ENCODE results near the gene SASS6.

SASS6 gene

DNA sequence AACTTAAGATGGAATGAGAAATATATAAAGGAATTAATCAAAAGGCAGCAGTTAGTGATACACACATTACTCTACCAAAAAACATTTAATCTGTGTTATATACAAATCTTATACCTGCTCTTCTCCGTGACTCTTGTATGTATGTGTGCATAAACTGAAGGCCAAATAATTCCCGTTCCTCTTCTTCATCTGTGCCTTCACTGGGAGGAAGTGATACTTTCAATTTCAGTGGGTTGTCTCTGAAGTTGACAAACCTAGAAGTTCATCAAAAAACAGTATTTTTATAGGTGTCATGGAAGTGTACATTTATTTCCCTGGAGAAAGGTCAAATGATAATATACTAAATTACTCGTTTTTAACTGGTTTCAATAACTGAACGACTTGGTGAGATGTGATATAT, 19.5 kb upstream of the SASS6 start:
- Histone ChIP-seq H3K36me3 (ENCODE audit: control insufficient read depth, low read length) (peaks cover 26% of the 10 kb centered on the region), H3F3A (ENCODE audit: control insufficient read depth, insufficient read depth) (peaks cover 7% of the 10 kb centered on the region), H3K9me2 (replicated peaks; ENCODE audit: control insufficient read depth, low read length) (no peaks in the 10 kb centered on the region), H3K27me3 (ENCODE audit: control insufficient read depth, low read length) (no peaks in the 10 kb centered on the region), H3K9me3 (ENCODE audit: control insufficient read depth, insufficient read depth, low read length) (no peaks in the 10 kb centered on the region), H3K4me1 (ENCODE audit: control insufficient read depth, low read length) (peaks cover 10% of the 10 kb centered on the region), H3K4me3 (ENCODE audit: low read length) (no peak overlapping the region), H3K4me2 (ENCODE audit: low read length) (no peak overlapping the region), H4K20me1 (ENCODE audit: control insufficient read depth, insufficient read depth, low read depth, low read length) (0 out of 2 replicates have a peak, but pooled peaks cover 1% of the 10 kb centered on the region), H3K79me2 (ENCODE audit: control insufficient read depth, low read length) (no peaks in the 10 kb centered on the region), H3K27ac (ENCODE audit: low read depth, low read length) (no peak overlapping the region)
- no peak for TF ChIP-seq EZH2phosphoT487 (IDR thresholded peaks at IDR 0.05; ENCODE audit: borderline replicate concordance, low read length)
- TF ChIP-seq, protein P1, sequence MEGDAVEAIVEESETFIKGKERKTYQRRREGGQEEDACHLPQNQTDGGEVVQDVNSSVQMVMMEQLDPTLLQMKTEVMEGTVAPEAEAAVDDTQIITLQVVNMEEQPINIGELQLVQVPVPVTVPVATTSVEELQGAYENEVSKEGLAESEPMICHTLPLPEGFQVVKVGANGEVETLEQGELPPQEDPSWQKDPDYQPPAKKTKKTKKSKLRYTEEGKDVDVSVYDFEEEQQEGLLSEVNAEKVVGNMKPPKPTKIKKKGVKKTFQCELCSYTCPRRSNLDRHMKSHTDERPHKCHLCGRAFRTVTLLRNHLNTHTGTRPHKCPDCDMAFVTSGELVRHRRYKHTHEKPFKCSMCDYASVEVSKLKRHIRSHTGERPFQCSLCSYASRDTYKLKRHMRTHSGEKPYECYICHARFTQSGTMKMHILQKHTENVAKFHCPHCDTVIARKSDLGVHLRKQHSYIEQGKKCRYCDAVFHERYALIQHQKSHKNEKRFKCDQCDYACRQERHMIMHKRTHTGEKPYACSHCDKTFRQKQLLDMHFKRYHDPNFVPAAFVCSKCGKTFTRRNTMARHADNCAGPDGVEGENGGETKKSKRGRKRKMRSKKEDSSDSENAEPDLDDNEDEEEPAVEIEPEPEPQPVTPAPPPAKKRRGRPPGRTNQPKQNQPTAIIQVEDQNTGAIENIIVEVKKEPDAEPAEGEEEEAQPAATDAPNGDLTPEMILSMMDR (IDR thresholded peaks at IDR 0.05; ENCODE audit: low read depth, low read length, poor library complexity, severe bottlenecking), result no peak

DNA sequence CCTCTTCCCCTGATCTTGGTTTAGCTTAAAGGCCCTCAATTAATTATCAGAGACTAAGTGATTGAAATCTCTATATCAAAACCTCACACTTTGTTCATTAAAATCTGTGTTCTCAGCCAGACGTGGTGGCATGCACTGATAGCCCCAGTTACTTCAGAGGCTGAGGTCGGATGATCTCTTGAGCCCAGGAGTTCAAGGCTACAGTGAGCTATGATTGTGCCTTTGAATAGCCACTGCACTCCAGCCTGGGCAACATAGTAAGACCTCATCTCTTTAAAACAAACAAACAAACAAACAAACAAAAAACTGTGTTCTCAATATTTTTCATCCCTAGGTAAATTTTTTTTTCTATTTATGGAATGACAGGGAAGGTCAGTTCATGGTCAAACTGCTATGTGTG, 18.9 kb upstream of the SASS6 start:
- TF ChIP-seq, protein P1 (IDR thresholded peaks at IDR 0.05; ENCODE audit: low read depth, low read length, poor library complexity, severe bottlenecking), result no peak
- TF ChIP-seq EZH2phosphoT487 (IDR thresholded peaks at IDR 0.05; ENCODE audit: borderline replicate concordance, low read length), result no peak
- Histone ChIP-seq H3K27me3 (ENCODE audit: control insufficient read depth, low read length) (no peaks in the 10 kb centered on the region), H3F3A (ENCODE audit: control insufficient read depth, insufficient read depth) (peaks cover 7% of the 10 kb centered on the region), H3K79me2 (ENCODE audit: control insufficient read depth, low read length) (no peaks in the 10 kb centered on the region), H3K27ac (ENCODE audit: low read depth, low read length) (no peak overlapping the region), H3K36me3 (ENCODE audit: control insufficient read depth, low read length) (peaks cover 29% of the 10 kb centered on the region), H3K4me1 (ENCODE audit: control insufficient read depth, low read length) (peaks cover 10% of the 10 kb centered on the region), H3K4me3 (ENCODE audit: low read length) (no peak overlapping the region), H3K4me2 (ENCODE audit: low read length) (no peak overlapping the region), H3K9me2 (replicated peaks; ENCODE audit: control insufficient read depth, low read length) (no peaks in the 10 kb centered on the region), H4K20me1 (ENCODE audit: control insufficient read depth, insufficient read depth, low read depth, low read length) (0 out of 2 replicates have a peak, but pooled peaks cover 3% of the 10 kb centered on the region), H3K9me3 (ENCODE audit: control insufficient read depth, insufficient read depth, low read length) (no peaks in the 10 kb centered on the region)

DNA sequence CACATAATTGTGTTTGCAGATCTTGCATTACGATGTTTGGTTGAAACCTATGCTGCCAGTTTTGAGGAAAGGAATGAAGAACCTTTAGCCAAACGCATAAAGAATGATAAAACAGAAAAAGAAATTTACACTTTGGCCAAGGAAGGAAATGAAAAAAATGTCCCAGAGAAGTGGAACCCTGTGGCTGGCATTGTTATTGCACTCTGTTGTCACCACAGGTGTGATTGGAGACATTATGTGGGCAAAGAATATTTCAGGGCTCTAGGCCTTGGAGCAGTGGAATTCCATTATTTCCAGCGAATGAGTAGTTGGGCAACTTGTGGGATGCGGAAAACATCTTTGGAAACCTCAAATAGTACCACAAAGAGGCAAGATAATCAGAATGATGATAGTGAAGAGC, 15.1 kb upstream of the SASS6 start:
- Histone ChIP-seq H3K9me2 (replicated peaks; ENCODE audit: control insufficient read depth, low read length) (no peaks in the 10 kb centered on the region), H3K36me3 (ENCODE audit: control insufficient read depth, low read length) (peaks cover 65% of the 10 kb centered on the region), H3K4me1 (ENCODE audit: control insufficient read depth, low read length) (peaks cover 10% of the 10 kb centered on the region), H3K27me3 (ENCODE audit: control insufficient read depth, low read length) (no peaks in the 10 kb centered on the region), H3K4me3 (ENCODE audit: low read length) (no peak overlapping the region), H3F3A (ENCODE audit: control insufficient read depth, insufficient read depth) (peaks cover 8% of the 10 kb centered on the region), H3K27ac (ENCODE audit: low read depth, low read length) (no peak overlapping the region), H3K4me2 (ENCODE audit: low read length) (no peak overlapping the region), H4K20me1 (ENCODE audit: control insufficient read depth, insufficient read depth, low read depth, low read length) (0 out of 2 replicates have a peak, but pooled peaks cover 3% of the 10 kb centered on the region), H3K79me2 (ENCODE audit: control insufficient read depth, low read length) (no peaks in the 10 kb centered on the region), H3K9me3 (ENCODE audit: control insufficient read depth, insufficient read depth, low read length) (no peaks in the 10 kb centered on the region)
- TF ChIP-seq, protein P1 (IDR thresholded peaks at IDR 0.05; ENCODE audit: low read depth, low read length, poor library complexity, severe bottlenecking), result no peak
- no peak for TF ChIP-seq EZH2phosphoT487 (IDR thresholded peaks at IDR 0.05; ENCODE audit: borderline replicate concordance, low read length)
